Measurements from ENCODE around the gene FLCN. TPM values are rescaled to one million over a fixed set of nuclear protein-coding genes. Genes with fewer than 3 reads are reported as not detected.

Gene FLCN
- polyA plus RNA-seq, 1 donor (not counting 4 experiments of a cell fraction or from before 2014, with no cell fraction given), result 12.5 TPM

DNA sequence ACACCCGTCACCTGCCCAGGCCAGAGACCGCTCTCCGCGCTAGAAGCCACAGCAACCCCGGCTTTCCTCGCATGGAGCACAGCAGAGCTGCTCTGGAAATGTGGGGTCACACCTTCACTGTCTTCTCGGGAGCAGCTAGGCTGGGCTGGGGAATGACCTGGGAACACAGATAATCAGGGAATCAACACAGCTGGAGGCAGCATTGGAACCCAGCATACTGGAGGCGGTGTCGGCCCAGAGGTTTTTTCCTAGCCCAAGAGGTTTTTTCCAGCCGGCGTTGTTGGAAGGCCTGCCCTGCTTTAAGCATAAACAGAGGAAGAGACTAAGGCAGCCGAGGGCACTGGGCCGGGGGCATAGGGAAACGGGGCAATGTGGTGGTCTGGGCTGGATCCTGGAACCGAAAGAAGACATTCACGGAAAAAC is 30.0 kb downstream of the FLCN start:
- Histone ChIP-seq H4K20me1 (ENCODE audit: control insufficient read depth, extremely low read depth, insufficient read depth, low read length) (no peaks in the 10 kb centered on the region), H3K9me1 (ENCODE audit: control insufficient read depth, extremely low read depth, insufficient read depth, low read length) (no peaks in the 10 kb centered on the region), H3K4me3 (ENCODE audit: control insufficient read depth in 2 of 3, extremely low read depth in 1 of 3, insufficient read depth in 2 of 3, low read depth in 1 of 3, low read length in 3 of 3) (no peak overlapping the region), H3K27ac (ENCODE audit: control insufficient read depth, insufficient read depth, low read length) (peak overlapping the region; percentile 43), H3K9me3 (ENCODE audit: control insufficient read depth, low read depth, low read length) (no peaks in the 10 kb centered on the region), H3K27me3 (ENCODE audit: control insufficient read depth, extremely low read depth, insufficient read depth, low read length) (no peaks in the 10 kb centered on the region), H3K79me2 (ENCODE audit: control insufficient read depth, insufficient read depth, low read length) (no peaks in the 10 kb centered on the region), H3K9ac (ENCODE audit: control insufficient read depth, extremely low read depth, insufficient read depth, low read length) (peak overlapping the region; percentile 85), H3K4me2 (ENCODE audit: control insufficient read depth, extremely low read depth, insufficient read depth, low read depth, low read length) (peak overlapping the region; percentile 91), H2AFZ (ENCODE audit: control insufficient read depth, low read length) (peak overlapping the region; percentile 54), H3K36me3 (ENCODE audit: control insufficient read depth in 2 of 2, extremely low read depth in 1 of 2, insufficient read depth in 2 of 2, low read length in 2 of 2) (peaks cover 7 to 9% of the 10 kb centered on the region in 2 experiments), H3K4me1 (ENCODE audit: control insufficient read depth, extremely low read depth, insufficient read depth, low read length) (peaks cover 16% of the 10 kb centered on the region)
- TF ChIP-seq, protein P1, sequence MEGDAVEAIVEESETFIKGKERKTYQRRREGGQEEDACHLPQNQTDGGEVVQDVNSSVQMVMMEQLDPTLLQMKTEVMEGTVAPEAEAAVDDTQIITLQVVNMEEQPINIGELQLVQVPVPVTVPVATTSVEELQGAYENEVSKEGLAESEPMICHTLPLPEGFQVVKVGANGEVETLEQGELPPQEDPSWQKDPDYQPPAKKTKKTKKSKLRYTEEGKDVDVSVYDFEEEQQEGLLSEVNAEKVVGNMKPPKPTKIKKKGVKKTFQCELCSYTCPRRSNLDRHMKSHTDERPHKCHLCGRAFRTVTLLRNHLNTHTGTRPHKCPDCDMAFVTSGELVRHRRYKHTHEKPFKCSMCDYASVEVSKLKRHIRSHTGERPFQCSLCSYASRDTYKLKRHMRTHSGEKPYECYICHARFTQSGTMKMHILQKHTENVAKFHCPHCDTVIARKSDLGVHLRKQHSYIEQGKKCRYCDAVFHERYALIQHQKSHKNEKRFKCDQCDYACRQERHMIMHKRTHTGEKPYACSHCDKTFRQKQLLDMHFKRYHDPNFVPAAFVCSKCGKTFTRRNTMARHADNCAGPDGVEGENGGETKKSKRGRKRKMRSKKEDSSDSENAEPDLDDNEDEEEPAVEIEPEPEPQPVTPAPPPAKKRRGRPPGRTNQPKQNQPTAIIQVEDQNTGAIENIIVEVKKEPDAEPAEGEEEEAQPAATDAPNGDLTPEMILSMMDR (optimal IDR thresholded peaks at IDR 0.05 in 1 of 3, IDR thresholded peaks at IDR 0.05 in 1 of 3, conservative IDR thresholded peaks at IDR 0.05 in 1 of 3; ENCODE audit: extremely low read depth in 1 of 3, insufficient read depth in 2 of 3, low read length in 3 of 3), result no peak
- no peak for TF ChIP-seq EZH2 (IDR thresholded peaks at IDR 0.05; ENCODE audit: low read length)
- FAIRE-seq (no peak), DNase-seq (ENCODE audit: low read depth, low spot score) (no peak)
- dilution Hi-C loops (cut with MboI; ENCODE audit: extremely low pct_ligation_motif_present, low sequenced_read_pairs), result no loop called here

GRCh38 chr17:17206124-17206912 is 30.6 kb downstream of the FLCN start, which contains the start of gene PLD6:
Gene PLD6, minus strand, starts transcription at chr17:17206333. Its CDS starts 47 bp downstream, at chr17:17206286.
- Histone ChIP-seq H2AFZ (ENCODE audit: control insufficient read depth, low read length) (peak within 1 kb of the TSS; percentile 56), H3K4me3 (ENCODE audit: control insufficient read depth in 2 of 3, extremely low read depth in 1 of 3, insufficient read depth in 2 of 3, low read depth in 1 of 3, low read length in 3 of 3) (peak within 1 kb of the TSS; percentile 49 to 69 (median 63)), H3K27ac (ENCODE audit: control insufficient read depth, insufficient read depth, low read length) (peak within 1 kb of the TSS; percentile 43), H3K27me3 (ENCODE audit: control insufficient read depth, extremely low read depth, insufficient read depth, low read length) (no peaks in the 10 kb centered on the region), H3K9ac (ENCODE audit: control insufficient read depth, extremely low read depth, insufficient read depth, low read length) (peak within 1 kb of the TSS; percentile 85), H3K36me3 (ENCODE audit: control insufficient read depth in 2 of 2, extremely low read depth in 1 of 2, insufficient read depth in 2 of 2, low read length in 2 of 2) (peaks cover 3 to 7% of the 10 kb centered on the region in 2 experiments), H3K4me1 (ENCODE audit: control insufficient read depth, extremely low read depth, insufficient read depth, low read length) (peaks cover 16% of the 10 kb centered on the region), H3K79me2 (ENCODE audit: control insufficient read depth, insufficient read depth, low read length) (no peaks in the 10 kb centered on the region), H3K9me1 (ENCODE audit: control insufficient read depth, extremely low read depth, insufficient read depth, low read length) (no peaks in the 10 kb centered on the region), H3K4me2 (ENCODE audit: control insufficient read depth, extremely low read depth, insufficient read depth, low read depth, low read length) (peak within 1 kb of the TSS; percentile 91), H3K9me3 (ENCODE audit: control insufficient read depth, low read depth, low read length) (no peaks in the 10 kb centered on the region), H4K20me1 (ENCODE audit: control insufficient read depth, extremely low read depth, insufficient read depth, low read length) (no peaks in the 10 kb centered on the region)
- FAIRE-seq (no peak), DNase-seq (ENCODE audit: low read depth, low spot score) (peak; percentile 26)
- dilution Hi-C loops (cut with MboI; ENCODE audit: extremely low pct_ligation_motif_present, low sequenced_read_pairs), result no loop called here
- TF ChIP-seq, protein P1 (optimal IDR thresholded peaks at IDR 0.05 in 1 of 3, IDR thresholded peaks at IDR 0.05 in 1 of 3, conservative IDR thresholded peaks at IDR 0.05 in 1 of 3; ENCODE audit: extremely low read depth in 1 of 3, insufficient read depth in 2 of 3, low read length in 3 of 3), result no peak
- no peak for TF ChIP-seq EZH2 (IDR thresholded peaks at IDR 0.05; ENCODE audit: low read length)

All from keratinocyte (primary cell).